GM06990 (cell line): ENCODE measurements around the gene PTPRE.

ENCODE experiments used
- DNase-seq: peaks from one replicate; pipeline ENCODE4 v3.0.0-alpha.2; 2011; ENCODE audit not compliant: insufficient read length; ENCODE audit errors: extremely low read depth
- H3K27me3 ChIP-seq: replicated peaks from 2 replicates; pipeline ENCODE4 v1.6.0; 2011; ENCODE audit warnings: low read length; ENCODE audit not compliant: control insufficient read depth, insufficient read depth
- H3K36me3 ChIP-seq: 2 replicates; pipeline ENCODE4 v1.5.1; 2011; ENCODE audit warnings: low read length; ENCODE audit not compliant: control insufficient read depth, insufficient read depth
- H3K4me3 ChIP-seq: replicated peaks from 2 replicates; pipeline ENCODE4 v1.5.1; 2011; ENCODE audit warnings: low read depth, mild to moderate bottlenecking, control low read depth, low read length
- TF ChIP-seq, protein P1 (sequence below): IDR thresholded peaks from 2 replicates; pipeline ENCODE4 v1.5.1; 2011; ENCODE audit warnings: low read length, control low read depth, mild to moderate bottlenecking, inconsistent platforms; ENCODE audit not compliant: insufficient read depth, poor library complexity, severe bottlenecking

The PTPRE gene

GRCh38 chr10:128054163-128054970 is 147.5 kb downstream of the PTPRE start:
- TF ChIP-seq, protein P1, sequence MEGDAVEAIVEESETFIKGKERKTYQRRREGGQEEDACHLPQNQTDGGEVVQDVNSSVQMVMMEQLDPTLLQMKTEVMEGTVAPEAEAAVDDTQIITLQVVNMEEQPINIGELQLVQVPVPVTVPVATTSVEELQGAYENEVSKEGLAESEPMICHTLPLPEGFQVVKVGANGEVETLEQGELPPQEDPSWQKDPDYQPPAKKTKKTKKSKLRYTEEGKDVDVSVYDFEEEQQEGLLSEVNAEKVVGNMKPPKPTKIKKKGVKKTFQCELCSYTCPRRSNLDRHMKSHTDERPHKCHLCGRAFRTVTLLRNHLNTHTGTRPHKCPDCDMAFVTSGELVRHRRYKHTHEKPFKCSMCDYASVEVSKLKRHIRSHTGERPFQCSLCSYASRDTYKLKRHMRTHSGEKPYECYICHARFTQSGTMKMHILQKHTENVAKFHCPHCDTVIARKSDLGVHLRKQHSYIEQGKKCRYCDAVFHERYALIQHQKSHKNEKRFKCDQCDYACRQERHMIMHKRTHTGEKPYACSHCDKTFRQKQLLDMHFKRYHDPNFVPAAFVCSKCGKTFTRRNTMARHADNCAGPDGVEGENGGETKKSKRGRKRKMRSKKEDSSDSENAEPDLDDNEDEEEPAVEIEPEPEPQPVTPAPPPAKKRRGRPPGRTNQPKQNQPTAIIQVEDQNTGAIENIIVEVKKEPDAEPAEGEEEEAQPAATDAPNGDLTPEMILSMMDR, result no peak
- Histone ChIP-seq H3K4me3 (no peak overlapping the region), H3K36me3 (peaks cover 6% of the 10 kb centered on the region), H3K27me3 (no peaks in the 10 kb centered on the region)
- no peak for DNase-seq

GRCh38 chr10:128055061-128055868 is 148.4 kb downstream of the PTPRE start:
- no peaks in the 10 kb centered on the region for H3K27me3 ChIP-seq
- DNase-seq, result no peak
- H3K4me3 ChIP-seq, result no peak overlapping the region
- TF ChIP-seq, protein P1, result no peak
- H3K36me3 ChIP-seq, result peaks cover 11% of the 10 kb centered on the region

DNA sequence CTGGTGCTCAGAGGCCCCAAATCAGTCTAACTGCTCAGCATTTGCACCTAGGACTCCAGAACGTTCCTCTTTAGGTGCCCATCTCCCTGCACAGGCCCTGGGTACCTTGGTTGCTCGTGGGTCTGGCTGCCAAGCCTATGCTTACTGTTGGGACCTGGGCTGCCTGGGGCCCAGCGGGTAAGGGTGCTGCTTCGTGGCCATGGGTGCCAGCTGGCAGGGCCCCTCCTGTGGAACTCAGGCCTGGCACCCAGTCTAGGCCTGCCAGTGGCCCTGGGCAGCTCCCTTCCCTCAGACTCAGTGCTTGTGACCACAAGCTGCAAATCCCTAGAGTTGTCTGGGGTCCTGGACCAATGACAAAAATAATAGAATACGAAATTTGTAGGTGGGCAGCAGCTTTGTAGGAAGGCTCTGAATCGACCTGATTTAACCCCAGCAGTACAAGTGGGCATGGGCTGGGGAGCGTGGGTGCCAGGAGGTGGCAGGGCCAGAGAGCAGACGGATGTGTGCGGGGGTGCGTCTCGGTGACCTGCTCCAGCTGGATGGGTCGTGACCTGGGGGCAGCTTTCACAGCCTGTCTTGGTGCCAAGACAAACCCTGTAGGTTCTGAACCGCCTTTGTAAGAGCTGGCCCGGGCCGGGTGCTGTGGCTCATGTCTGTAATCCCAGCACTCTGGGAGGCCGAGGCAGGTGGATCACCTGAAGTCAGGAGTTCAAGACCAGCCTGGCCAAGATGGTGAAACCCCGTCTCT is 149.6 kb downstream of the PTPRE start:
- Histone ChIP-seq H3K27me3 (no peaks in the 10 kb centered on the region), H3K36me3 (peaks cover 12% of the 10 kb centered on the region), H3K4me3 (no peak overlapping the region)
- no peak for DNase-seq
- TF ChIP-seq, protein P1, result no peak

DNA sequence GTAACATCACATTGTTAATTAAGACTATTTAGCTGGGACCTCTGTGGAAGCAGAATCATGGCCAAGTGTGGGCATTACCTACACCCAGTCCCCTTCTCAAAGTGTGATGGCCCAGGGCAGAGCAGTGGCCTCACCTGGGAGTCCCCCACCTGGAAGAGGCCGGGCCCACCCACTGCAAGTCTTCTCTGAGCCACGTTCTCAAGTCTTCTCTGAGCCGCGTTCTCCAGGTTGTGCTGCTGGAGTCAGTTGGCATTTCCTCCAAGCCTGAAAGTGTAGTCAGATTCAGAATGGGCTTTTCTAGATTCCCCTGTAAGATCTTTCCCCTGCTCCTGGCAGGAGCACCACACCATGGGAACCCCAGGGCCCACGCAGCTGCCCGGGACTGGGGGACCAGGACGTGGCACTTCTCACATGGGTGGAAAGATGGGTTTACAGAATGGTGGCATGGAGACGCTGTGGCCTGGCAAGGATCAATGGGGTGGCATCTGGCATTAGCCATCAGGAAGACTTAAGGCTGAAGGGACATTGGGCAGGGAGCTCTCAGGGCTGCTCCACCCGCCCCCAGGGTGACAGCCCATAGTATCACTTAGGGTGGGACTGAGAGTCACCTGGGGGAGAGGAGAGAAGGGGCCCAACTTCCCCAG is 151.3 kb downstream of the PTPRE start:
- DNase-seq, result no peak
- H3K36me3 ChIP-seq, result peaks cover 10% of the 10 kb centered on the region

GRCh38 chr10:128058750-128059134 is 151.8 kb downstream of the PTPRE start:
- DNase-seq, result no peak
- no peaks in the 10 kb centered on the region for H3K27me3 ChIP-seq
- no peak overlapping the region for H3K4me3 ChIP-seq
- H3K36me3 ChIP-seq, result peaks cover 10% of the 10 kb centered on the region
- TF ChIP-seq, protein P1, result no peak

More for the DNA sequence above, 151.3 kb downstream of the PTPRE start:
- TF ChIP-seq, protein P1, result no peak
- Histone ChIP-seq H3K27me3 (no peaks in the 10 kb centered on the region), H3K4me3 (no peak overlapping the region)
